Measurements from ENCODE around the gene C11orf24.
A peak's percentile ranks its signal among the peaks of the same experiment; 100 is the strongest.
"Not testable (repeated sequence)": the region's sequence is repeated elsewhere in the genome, so short reads cannot be mapped to it uniquely, and the experiment has no call there.

C11orf24 gene

DNA sequence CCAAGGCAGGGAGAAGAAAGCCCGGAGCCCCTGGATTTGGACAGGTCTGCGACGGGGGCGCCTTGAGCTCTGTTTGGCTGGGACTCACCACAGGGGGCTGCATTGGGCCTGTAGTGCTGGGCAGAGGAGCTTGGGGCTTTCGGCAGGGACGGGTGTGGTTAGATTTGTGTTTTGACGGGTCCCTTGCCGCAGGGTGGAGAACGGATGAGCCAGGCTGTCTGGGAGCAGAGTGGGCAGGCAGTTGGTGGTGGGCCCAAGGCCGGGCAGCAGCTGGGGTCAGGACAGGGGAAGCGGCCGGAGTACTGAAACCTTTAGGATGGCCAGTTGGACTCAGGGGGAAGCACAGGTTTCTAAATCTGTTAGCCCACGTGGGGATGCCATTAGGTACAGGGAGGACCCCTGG is 13.4 kb downstream of the C11orf24 start:
- Histone ChIP-seq H3K4me1 (ENCODE audit: insufficient read depth, low read length) (peaks cover 13% of the 10 kb centered on the region), H3K36me3 (ENCODE audit: insufficient read depth, low read length) (peaks cover 25% of the 10 kb centered on the region), H3K27ac (ENCODE audit: low read depth, low read length) (no peak overlapping the region), H3K4me3 (ENCODE audit: low read depth in 1 of 2, low read length in 2 of 2) (no peak overlapping the region), H3K27me3 (ENCODE audit: control insufficient read depth in 1 of 2, insufficient read depth in 2 of 2, low read length in 2 of 2) (no peaks in the 10 kb centered on the region), H3K9me3 (ENCODE audit: low read length) (no peaks in the 10 kb centered on the region), H3K9ac (ENCODE audit: low read length) (no peak overlapping the region)

DNA sequence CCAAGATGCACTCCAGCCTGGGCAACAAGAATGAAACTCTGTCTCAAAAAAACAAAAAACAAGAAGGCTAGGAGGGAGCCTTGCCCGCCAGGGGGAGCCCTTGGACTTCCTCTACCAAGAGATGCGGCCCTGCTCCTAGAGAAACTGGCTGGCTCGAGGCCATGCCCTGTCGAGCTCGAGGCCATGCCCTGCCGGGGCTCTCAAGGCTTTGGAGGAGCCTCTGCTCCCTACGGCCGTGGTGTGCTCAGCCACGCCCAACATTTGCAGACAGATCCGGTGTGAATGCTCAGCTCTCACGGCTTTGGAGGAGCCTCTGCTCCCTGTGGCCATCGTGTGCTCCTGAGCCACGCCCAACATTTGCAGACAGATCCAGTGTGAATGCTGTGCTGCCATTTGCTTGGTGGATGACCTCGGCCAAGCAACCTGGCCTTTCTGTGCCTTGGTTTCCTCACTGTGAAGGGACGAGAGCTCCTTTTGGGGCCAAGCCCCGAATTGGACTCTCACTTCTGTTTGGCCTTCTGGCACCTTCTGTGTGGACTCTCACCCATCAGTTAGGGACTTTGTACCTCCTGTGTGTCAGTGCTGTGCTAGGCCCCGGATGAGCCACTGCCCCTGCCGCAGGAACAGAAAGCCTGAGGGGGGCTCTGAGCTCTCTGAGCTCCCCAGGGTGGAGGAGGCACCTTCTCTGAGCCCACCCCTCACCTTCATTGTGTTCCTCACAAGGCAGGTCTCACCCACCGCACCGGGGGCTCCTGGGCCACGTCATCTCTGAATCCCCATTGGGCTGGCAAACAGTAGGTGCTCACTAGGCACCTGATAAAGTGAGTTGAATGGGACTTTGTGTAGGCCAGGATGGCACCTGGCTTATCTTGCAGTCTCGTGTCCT is 14.1 kb downstream of the C11orf24 start:
- Histone ChIP-seq H3K9ac (ENCODE audit: low read length) (no peak overlapping the region), H3K36me3 (ENCODE audit: insufficient read depth, low read length) (peaks cover 18% of the 10 kb centered on the region), H3K27ac (ENCODE audit: low read depth, low read length) (no peak overlapping the region), H3K4me1 (ENCODE audit: insufficient read depth, low read length) (peaks cover 13% of the 10 kb centered on the region), H3K27me3 (ENCODE audit: control insufficient read depth in 1 of 2, insufficient read depth in 2 of 2, low read length in 2 of 2) (no peaks in the 10 kb centered on the region), H3K4me3 (ENCODE audit: low read depth in 1 of 2, low read length in 2 of 2) (peak overlapping the region in 1 of 2 donors; percentile 22), H3K9me3 (ENCODE audit: low read length) (no peaks in the 10 kb centered on the region)

GRCh38 chr11:68256331-68256741 is 15.4 kb downstream of the C11orf24 start:
- H3K27ac ChIP-seq (ENCODE audit: low read depth, low read length): no peak overlapping the region

DNA sequence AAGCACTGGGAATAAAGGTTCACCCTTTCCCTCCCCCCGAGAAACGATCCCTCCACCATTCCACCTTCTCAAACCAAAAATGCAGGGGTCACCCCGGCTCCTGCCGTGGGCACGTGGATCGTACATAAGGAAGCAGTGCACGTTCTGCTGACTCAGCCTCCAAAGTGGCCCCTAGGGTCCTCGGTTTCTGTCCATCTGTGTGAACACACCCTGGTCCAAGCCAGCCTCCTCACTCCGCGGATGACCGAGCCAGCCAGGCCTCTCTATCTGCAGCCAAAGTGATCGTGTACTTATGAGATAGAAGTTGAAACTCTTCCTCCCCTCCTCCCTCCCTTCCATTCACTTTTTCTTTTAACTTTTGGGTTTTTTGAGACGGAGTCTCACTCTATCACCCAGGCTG is 16.2 kb downstream of the C11orf24 start:
- Histone ChIP-seq H3K36me3 (ENCODE audit: insufficient read depth, low read length) (no peaks in the 10 kb centered on the region), H3K27ac (ENCODE audit: low read depth, low read length) (no peak overlapping the region), H3K9me3 (ENCODE audit: low read length) (no peaks in the 10 kb centered on the region), H3K4me3 (ENCODE audit: low read depth in 1 of 2, low read length in 2 of 2) (no peak overlapping the region), H3K9ac (ENCODE audit: low read length) (no peak overlapping the region), H3K27me3 (ENCODE audit: control insufficient read depth in 1 of 2, insufficient read depth in 2 of 2, low read length in 2 of 2) (no peaks in the 10 kb centered on the region), H3K4me1 (ENCODE audit: insufficient read depth, low read length) (peaks cover 13% of the 10 kb centered on the region)

More at GRCh38 chr11:68256331-68256741, 15.4 kb downstream of the C11orf24 start:
- peaks cover 4% of the 10 kb centered on the region for H3K36me3 ChIP-seq (ENCODE audit: insufficient read depth, low read length)
- H3K4me3 ChIP-seq (ENCODE audit: low read depth in 1 of 2, low read length in 2 of 2): no peak overlapping the region
- H3K4me1 ChIP-seq (ENCODE audit: insufficient read depth, low read length): peaks cover 13% of the 10 kb centered on the region
- H3K27me3 ChIP-seq (ENCODE audit: control insufficient read depth in 1 of 2, insufficient read depth in 2 of 2, low read length in 2 of 2): no peaks in the 10 kb centered on the region
- no peak overlapping the region for H3K9ac ChIP-seq (ENCODE audit: low read length)
- no peaks in the 10 kb centered on the region for H3K9me3 ChIP-seq (ENCODE audit: low read length)

DNA sequence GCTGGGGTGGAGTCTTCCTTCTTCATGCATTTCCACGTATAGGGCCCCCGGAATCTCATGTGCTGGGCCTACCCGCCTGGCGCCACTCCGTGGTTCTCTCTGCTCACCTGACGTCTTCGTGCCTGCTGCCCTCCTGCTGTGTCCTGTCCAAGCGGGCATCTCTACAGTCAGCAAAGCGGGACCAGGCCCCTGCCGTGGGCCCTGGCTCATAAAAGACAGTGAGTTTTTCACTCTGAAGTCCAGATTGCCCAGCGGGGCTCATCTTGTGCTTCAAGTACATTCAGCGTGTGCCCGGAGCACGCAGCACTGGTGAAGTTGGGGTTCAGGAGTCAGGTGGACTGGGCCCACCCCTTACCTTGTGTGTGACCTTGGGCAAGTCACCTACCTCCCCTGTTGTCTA is 17.4 kb downstream of the C11orf24 start:
- no peak overlapping the region for H3K27ac ChIP-seq (ENCODE audit: low read depth, low read length)
- H3K4me1 ChIP-seq (ENCODE audit: insufficient read depth, low read length): peaks cover 13% of the 10 kb centered on the region
- H3K9ac ChIP-seq (ENCODE audit: low read length): no peak overlapping the region
- no peak overlapping the region for H3K4me3 ChIP-seq (ENCODE audit: low read depth in 1 of 2, low read length in 2 of 2)
- no peaks in the 10 kb centered on the region for H3K36me3 ChIP-seq (ENCODE audit: insufficient read depth, low read length)
- H3K9me3 ChIP-seq (ENCODE audit: low read length): no peaks in the 10 kb centered on the region
- no peaks in the 10 kb centered on the region for H3K27me3 ChIP-seq (ENCODE audit: control insufficient read depth in 1 of 2, insufficient read depth in 2 of 2, low read length in 2 of 2)

DNA sequence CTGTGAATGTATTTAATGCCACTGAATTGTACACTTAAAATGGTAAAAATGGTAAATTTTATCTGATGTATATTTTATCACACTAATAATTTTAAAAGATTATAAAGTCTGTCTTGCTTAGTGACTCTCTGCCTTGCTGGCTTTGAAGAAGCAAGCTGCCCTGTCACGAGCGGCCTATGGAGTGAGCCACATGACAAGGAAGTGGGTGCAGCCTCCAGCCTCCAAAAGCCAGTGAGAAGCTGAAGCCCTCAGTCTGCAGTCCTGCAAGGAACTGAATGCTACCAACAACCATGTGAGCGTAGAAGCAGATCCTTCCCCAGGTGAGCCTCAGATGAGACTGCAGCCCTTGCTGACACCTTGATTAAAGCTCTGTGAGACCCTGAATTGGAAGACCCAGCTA is 20.0 kb downstream of the C11orf24 start:
- Histone ChIP-seq H3K36me3 (ENCODE audit: insufficient read depth, low read length) (no peaks in the 10 kb centered on the region), H3K27ac (ENCODE audit: low read depth, low read length) (no peak overlapping the region), H3K4me1 (ENCODE audit: insufficient read depth, low read length) (peaks cover 9% of the 10 kb centered on the region), H3K27me3 (ENCODE audit: control insufficient read depth in 1 of 2, insufficient read depth in 2 of 2, low read length in 2 of 2) (no peaks in the 10 kb centered on the region), H3K9me3 (ENCODE audit: low read length) (no peaks in the 10 kb centered on the region), H3K9ac (ENCODE audit: low read length) (no peak overlapping the region), H3K4me3 (ENCODE audit: low read depth in 1 of 2, low read length in 2 of 2) (no peak overlapping the region)

GRCh38 chr11:68244912-68245311 is 26.9 kb downstream of the C11orf24 start:
- not testable (repeated sequence) for H3K27me3 ChIP-seq (ENCODE audit: control insufficient read depth in 1 of 2, insufficient read depth in 2 of 2, low read length in 2 of 2); H3K4me3 ChIP-seq (ENCODE audit: low read depth in 1 of 2, low read length in 2 of 2); H3K9me3 ChIP-seq (ENCODE audit: low read length); H3K36me3 ChIP-seq (ENCODE audit: insufficient read depth, low read length); H3K4me1 ChIP-seq (ENCODE audit: insufficient read depth, low read length); H3K9ac ChIP-seq (ENCODE audit: low read length); H3K27ac ChIP-seq (ENCODE audit: low read depth, low read length)

DNA sequence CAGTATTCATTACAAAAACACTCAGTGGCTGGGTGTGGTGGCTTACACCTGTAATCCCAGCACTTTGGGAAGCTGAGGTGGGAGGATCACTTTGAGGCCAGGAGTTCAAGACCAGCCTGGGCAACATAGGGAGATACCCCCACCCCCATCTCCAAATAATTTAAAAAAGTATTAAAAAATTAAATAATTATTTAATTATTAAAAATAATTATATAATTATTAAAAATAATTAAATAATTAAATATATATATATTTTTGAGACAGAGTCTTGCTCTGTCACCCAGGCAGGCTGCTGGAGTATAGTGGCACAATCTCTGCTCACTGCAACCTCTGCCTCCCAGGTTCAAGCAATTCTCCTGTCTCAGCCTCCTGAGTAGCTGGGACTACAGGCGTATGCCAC is 27.9 kb downstream of the C11orf24 start:
- H3K4me1 ChIP-seq (ENCODE audit: insufficient read depth, low read length); H3K9ac ChIP-seq (ENCODE audit: low read length); H3K27me3 ChIP-seq (ENCODE audit: control insufficient read depth in 1 of 2, insufficient read depth in 2 of 2, low read length in 2 of 2); H3K9me3 ChIP-seq (ENCODE audit: low read length); H3K4me3 ChIP-seq (ENCODE audit: low read depth in 1 of 2, low read length in 2 of 2); H3K27ac ChIP-seq (ENCODE audit: low read depth, low read length); H3K36me3 ChIP-seq (ENCODE audit: insufficient read depth, low read length): not testable (repeated sequence)

- Histone ChIP-seq H3K4me1 (ENCODE audit: insufficient read depth, low read length) (no peaks in the 10 kb centered on the region), H3K27me3 (ENCODE audit: control insufficient read depth in 1 of 2, insufficient read depth in 2 of 2, low read length in 2 of 2) (no peaks in the 10 kb centered on the region), H3K4me3 (ENCODE audit: low read depth in 1 of 2, low read length in 2 of 2) (no peak overlapping the region), H3K27ac (ENCODE audit: low read depth, low read length) (no peak overlapping the region), H3K9me3 (ENCODE audit: low read length) (no peaks in the 10 kb centered on the region), H3K36me3 (ENCODE audit: insufficient read depth, low read length) (no peaks in the 10 kb centered on the region), H3K9ac (ENCODE audit: low read length) (no peak overlapping the region)
Measured at GRCh38 chr11:68242616-68243015, 29.2 kb downstream of the C11orf24 start.

DNA sequence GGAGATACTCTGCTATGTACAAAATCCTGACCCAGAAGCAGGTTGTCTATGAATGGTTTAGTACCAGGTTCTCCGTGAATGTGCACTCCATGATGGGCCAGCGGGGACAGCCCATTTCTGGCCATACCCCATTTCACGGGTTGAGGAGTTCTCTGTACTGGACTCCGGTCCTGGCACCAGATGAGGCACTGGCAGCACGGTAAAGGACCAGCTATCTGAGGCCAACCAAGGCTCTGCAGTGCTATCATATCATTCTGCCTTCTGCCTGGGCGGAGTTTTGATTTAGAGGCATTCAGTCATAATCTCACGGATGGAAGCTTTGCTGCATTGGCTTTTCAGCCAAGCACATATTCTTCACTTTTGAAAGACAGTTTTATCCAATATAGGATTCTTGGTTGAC is 40.2 kb downstream of the C11orf24 start:
- Histone ChIP-seq H3K9ac (ENCODE audit: low read length) (no peak overlapping the region), H3K9me3 (ENCODE audit: low read length) (no peaks in the 10 kb centered on the region), H3K4me3 (ENCODE audit: low read depth in 1 of 2, low read length in 2 of 2) (no peak overlapping the region), H3K4me1 (ENCODE audit: insufficient read depth, low read length) (no peaks in the 10 kb centered on the region), H3K27ac (ENCODE audit: low read depth, low read length) (no peak overlapping the region), H3K36me3 (ENCODE audit: insufficient read depth, low read length) (no peaks in the 10 kb centered on the region), H3K27me3 (ENCODE audit: control insufficient read depth in 1 of 2, insufficient read depth in 2 of 2, low read length in 2 of 2) (no peaks in the 10 kb centered on the region)

- no peaks in the 10 kb centered on the region for H3K27me3 ChIP-seq (ENCODE audit: control insufficient read depth in 1 of 2, insufficient read depth in 2 of 2, low read length in 2 of 2)
Measured at GRCh38 chr11:68229601-68230000, 42.2 kb downstream of the C11orf24 start.

DNA sequence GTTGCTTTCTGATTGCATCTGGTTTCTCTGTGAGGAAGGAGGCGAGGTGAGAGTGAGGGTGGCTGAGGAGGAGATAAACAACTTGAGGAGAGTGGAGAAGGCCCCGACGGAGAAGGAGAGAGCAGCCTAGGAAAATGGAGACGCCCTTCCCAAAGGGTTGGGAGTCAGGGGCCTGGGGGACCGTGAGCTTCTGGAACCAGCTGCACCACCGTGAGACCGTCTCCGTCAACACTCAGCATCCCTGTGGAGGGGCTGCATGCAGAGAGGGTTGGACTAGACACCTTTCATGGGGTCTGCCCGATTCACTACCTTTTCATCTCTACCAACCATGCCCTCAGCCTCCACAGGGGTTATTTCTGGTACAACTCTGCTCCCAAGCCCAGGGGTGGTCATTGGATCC is 45.4 kb downstream of the C11orf24 start:
- H3K27me3 ChIP-seq (ENCODE audit: control insufficient read depth in 1 of 2, insufficient read depth in 2 of 2, low read length in 2 of 2): no peaks in the 10 kb centered on the region
- H3K36me3 ChIP-seq (ENCODE audit: insufficient read depth, low read length): no peaks in the 10 kb centered on the region
- H3K4me3 ChIP-seq (ENCODE audit: low read depth in 1 of 2, low read length in 2 of 2): no peak overlapping the region
- H3K9ac ChIP-seq (ENCODE audit: low read length): no peak overlapping the region
- no peaks in the 10 kb centered on the region for H3K9me3 ChIP-seq (ENCODE audit: low read length)
- no peaks in the 10 kb centered on the region for H3K4me1 ChIP-seq (ENCODE audit: insufficient read depth, low read length)
- H3K27ac ChIP-seq (ENCODE audit: low read depth, low read length): no peak overlapping the region

More at GRCh38 chr11:68229601-68230000, 42.2 kb downstream of the C11orf24 start:
- Histone ChIP-seq H3K4me3 (ENCODE audit: low read depth in 1 of 2, low read length in 2 of 2) (no peak overlapping the region), H3K9me3 (ENCODE audit: low read length) (no peaks in the 10 kb centered on the region), H3K27ac (ENCODE audit: low read depth, low read length) (no peak overlapping the region), H3K9ac (ENCODE audit: low read length) (no peak overlapping the region), H3K4me1 (ENCODE audit: insufficient read depth, low read length) (no peaks in the 10 kb centered on the region), H3K36me3 (ENCODE audit: insufficient read depth, low read length) (no peaks in the 10 kb centered on the region)

All from muscle layer of colon (tissue), 2 donors.